ENCODE measurements around the gene CDK4. TPM values are rescaled to one million over a fixed set of nuclear protein-coding genes. Genes with fewer than 3 reads are reported as not detected.

Gene CDK4
- polyA plus RNA-seq, 1 donor (not counting 4 experiments of a cell fraction or from before 2014, with no cell fraction given): 146 TPM

DNA sequence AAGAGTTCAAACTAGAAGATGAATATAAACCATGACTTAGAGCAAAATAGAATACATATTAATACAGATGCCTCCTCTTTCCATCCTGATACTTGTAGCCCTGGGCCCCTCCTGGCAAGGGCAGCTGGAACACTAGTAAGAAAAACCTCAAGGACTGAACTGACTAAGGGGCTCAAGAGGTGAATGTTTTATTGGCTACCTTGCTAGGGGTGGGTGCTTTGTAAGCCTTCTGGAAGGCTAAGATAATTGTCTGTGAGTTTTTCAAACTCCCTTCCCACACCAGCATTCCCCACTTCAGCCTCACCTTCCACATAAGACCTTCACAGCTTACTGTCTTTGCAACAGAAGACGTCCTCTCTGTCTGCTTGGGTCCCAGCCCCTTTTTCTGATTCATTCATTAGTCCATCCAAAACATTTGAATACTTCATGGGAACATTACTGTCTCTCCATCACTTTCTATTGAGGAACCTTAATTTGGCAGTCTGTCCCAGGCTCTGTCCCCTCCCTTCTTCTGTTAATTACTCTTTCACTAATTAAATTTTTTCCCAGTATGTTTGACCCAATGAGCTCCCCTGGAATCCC lies 1.7 kb upstream of the CDK4 start:
- H3K4me3 ChIP-seq (ENCODE audit: control insufficient read depth in 2 of 3, extremely low read depth in 1 of 3, insufficient read depth in 2 of 3, low read depth in 1 of 3, low read length in 3 of 3): no peak overlapping the region
- no peak overlapping the region for H3K4me2 ChIP-seq (ENCODE audit: control insufficient read depth, extremely low read depth, insufficient read depth, low read depth, low read length)
- no peaks in the 10 kb centered on the region for H3K9me3 ChIP-seq (ENCODE audit: control insufficient read depth, low read depth, low read length)
- H3K9ac ChIP-seq (ENCODE audit: control insufficient read depth, extremely low read depth, insufficient read depth, low read length): no peak overlapping the region
- DNase-seq (ENCODE audit: low read depth, low spot score) (no peak), FAIRE-seq (no peak)
- H3K4me1 ChIP-seq (ENCODE audit: control insufficient read depth, extremely low read depth, insufficient read depth, low read length): peaks cover 39% of the 10 kb centered on the region
- TF ChIP-seq EZH2 (IDR thresholded peaks at IDR 0.05; ENCODE audit: low read length): no peak
- TF ChIP-seq, protein P1, sequence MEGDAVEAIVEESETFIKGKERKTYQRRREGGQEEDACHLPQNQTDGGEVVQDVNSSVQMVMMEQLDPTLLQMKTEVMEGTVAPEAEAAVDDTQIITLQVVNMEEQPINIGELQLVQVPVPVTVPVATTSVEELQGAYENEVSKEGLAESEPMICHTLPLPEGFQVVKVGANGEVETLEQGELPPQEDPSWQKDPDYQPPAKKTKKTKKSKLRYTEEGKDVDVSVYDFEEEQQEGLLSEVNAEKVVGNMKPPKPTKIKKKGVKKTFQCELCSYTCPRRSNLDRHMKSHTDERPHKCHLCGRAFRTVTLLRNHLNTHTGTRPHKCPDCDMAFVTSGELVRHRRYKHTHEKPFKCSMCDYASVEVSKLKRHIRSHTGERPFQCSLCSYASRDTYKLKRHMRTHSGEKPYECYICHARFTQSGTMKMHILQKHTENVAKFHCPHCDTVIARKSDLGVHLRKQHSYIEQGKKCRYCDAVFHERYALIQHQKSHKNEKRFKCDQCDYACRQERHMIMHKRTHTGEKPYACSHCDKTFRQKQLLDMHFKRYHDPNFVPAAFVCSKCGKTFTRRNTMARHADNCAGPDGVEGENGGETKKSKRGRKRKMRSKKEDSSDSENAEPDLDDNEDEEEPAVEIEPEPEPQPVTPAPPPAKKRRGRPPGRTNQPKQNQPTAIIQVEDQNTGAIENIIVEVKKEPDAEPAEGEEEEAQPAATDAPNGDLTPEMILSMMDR (optimal IDR thresholded peaks at IDR 0.05 in 1 of 3, IDR thresholded peaks at IDR 0.05 in 1 of 3, conservative IDR thresholded peaks at IDR 0.05 in 1 of 3; ENCODE audit: extremely low read depth in 1 of 3, insufficient read depth in 2 of 3, low read length in 3 of 3): no peak
- no peaks in the 10 kb centered on the region for H3K9me1 ChIP-seq (ENCODE audit: control insufficient read depth, extremely low read depth, insufficient read depth, low read length)
- H3K27me3 ChIP-seq (ENCODE audit: control insufficient read depth, extremely low read depth, insufficient read depth, low read length): no peaks in the 10 kb centered on the region
- peaks cover 19% of the 10 kb centered on the region for H3K79me2 ChIP-seq (ENCODE audit: control insufficient read depth, insufficient read depth, low read length)
- dilution Hi-C loops (cut with MboI; ENCODE audit: extremely low pct_ligation_motif_present, low sequenced_read_pairs): no loop called here
- H3K27ac ChIP-seq (ENCODE audit: control insufficient read depth, insufficient read depth, low read length): no peak overlapping the region
- H3K36me3 ChIP-seq (ENCODE audit: control insufficient read depth in 2 of 2, extremely low read depth in 1 of 2, insufficient read depth in 2 of 2, low read length in 2 of 2): peaks cover 9 to 25% of the 10 kb centered on the region in 2 experiments
- peaks cover under 1% of the 10 kb centered on the region for H4K20me1 ChIP-seq (ENCODE audit: control insufficient read depth, extremely low read depth, insufficient read depth, low read length)
- H2AFZ ChIP-seq (ENCODE audit: control insufficient read depth, low read length): no peak overlapping the region

DNA sequence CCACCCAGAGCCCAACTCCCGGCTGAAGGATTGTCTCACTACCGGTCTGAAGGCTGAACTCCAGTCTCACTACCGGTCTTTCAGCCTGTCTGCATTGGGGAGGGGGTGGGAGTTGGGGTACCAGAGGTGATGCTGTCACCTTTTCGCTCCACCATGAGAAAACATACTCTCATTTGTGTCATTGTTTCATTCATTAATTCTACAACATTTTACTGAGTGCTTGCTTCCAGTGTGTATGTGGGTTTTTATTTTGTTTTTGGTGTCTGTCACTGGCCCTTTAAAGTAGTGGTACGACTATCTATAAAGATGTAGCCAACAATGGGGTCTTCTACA lies 524 bp upstream of the CDK4 start:
- Histone ChIP-seq H3K27me3 (ENCODE audit: control insufficient read depth, extremely low read depth, insufficient read depth, low read length) (no peaks in the 10 kb centered on the region), H2AFZ (ENCODE audit: control insufficient read depth, low read length) (peak overlapping the region; percentile 82), H3K9me3 (ENCODE audit: control insufficient read depth, low read depth, low read length) (no peaks in the 10 kb centered on the region), H3K79me2 (ENCODE audit: control insufficient read depth, insufficient read depth, low read length) (peaks cover 19% of the 10 kb centered on the region), H4K20me1 (ENCODE audit: control insufficient read depth, extremely low read depth, insufficient read depth, low read length) (no peaks in the 10 kb centered on the region), H3K4me3 (ENCODE audit: control insufficient read depth in 2 of 3, extremely low read depth in 1 of 3, insufficient read depth in 2 of 3, low read depth in 1 of 3, low read length in 3 of 3) (peak overlapping the region; percentile 58 to 90 (median 61)), H3K36me3 (ENCODE audit: control insufficient read depth in 2 of 2, extremely low read depth in 1 of 2, insufficient read depth in 2 of 2, low read length in 2 of 2) (peaks cover 7 to 26% of the 10 kb centered on the region in 2 experiments), H3K4me1 (ENCODE audit: control insufficient read depth, extremely low read depth, insufficient read depth, low read length) (peaks cover 39% of the 10 kb centered on the region), H3K4me2 (ENCODE audit: control insufficient read depth, extremely low read depth, insufficient read depth, low read depth, low read length) (peak overlapping the region; percentile 99), H3K9ac (ENCODE audit: control insufficient read depth, extremely low read depth, insufficient read depth, low read length) (peak overlapping the region; percentile 47), H3K27ac (ENCODE audit: control insufficient read depth, insufficient read depth, low read length) (peak overlapping the region; percentile 67), H3K9me1 (ENCODE audit: control insufficient read depth, extremely low read depth, insufficient read depth, low read length) (no peaks in the 10 kb centered on the region)
- DNase-seq (ENCODE audit: low read depth, low spot score) (no peak), FAIRE-seq (no peak)
- TF ChIP-seq, protein P1 (optimal IDR thresholded peaks at IDR 0.05 in 1 of 3, IDR thresholded peaks at IDR 0.05 in 1 of 3, conservative IDR thresholded peaks at IDR 0.05 in 1 of 3; ENCODE audit: extremely low read depth in 1 of 3, insufficient read depth in 2 of 3, low read length in 3 of 3): no peak
- no peak for TF ChIP-seq EZH2 (IDR thresholded peaks at IDR 0.05; ENCODE audit: low read length)
- dilution Hi-C loops (cut with MboI; ENCODE audit: extremely low pct_ligation_motif_present, low sequenced_read_pairs): no loop called here
